Measurements from ENCODE around the gene VPS18.

- TF ChIP-seq JUN (IDR thresholded peaks at IDR 0.05; ENCODE audit: borderline replicate concordance, insufficient read depth, insufficient read length, low read depth) (no peak), CTCF (IDR thresholded peaks at IDR 0.05; ENCODE audit: extremely low read depth in 1 of 2, insufficient read depth in 1 of 2, low read depth in 1 of 2, low read length in 2 of 2) (no peak), POLR2AphosphoS5 (IDR thresholded peaks at IDR 0.05; ENCODE audit: insufficient read depth, low read depth, low read length) (no peak), EZH2 (IDR thresholded peaks at IDR 0.05; ENCODE audit: borderline replicate concordance, low read depth, low read length, severe bottlenecking) (no peak), POLR2A (IDR thresholded peaks at IDR 0.05; ENCODE audit: low read depth, low read length) (no peak)
- TF ChIP-seq, protein P1, sequence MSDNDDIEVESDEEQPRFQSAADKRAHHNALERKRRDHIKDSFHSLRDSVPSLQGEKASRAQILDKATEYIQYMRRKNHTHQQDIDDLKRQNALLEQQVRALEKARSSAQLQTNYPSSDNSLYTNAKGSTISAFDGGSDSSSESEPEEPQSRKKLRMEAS (IDR thresholded peaks at IDR 0.05; ENCODE audit: insufficient read depth, insufficient read length): no peak
Observed at GRCh38 chr15:40949756-40950207, 55.5 kb downstream of the VPS18 start.

All from endothelial cell of umbilical vein (primary cell).